ENCODE data around the gene PHLPP1. TPM values are rescaled to one million over a fixed set of nuclear protein-coding genes. Genes with fewer than 3 reads are reported as not detected.

The PHLPP1 gene
- total RNA-seq, 1 experiment from 2014 or later: 14.7 TPM

DNA sequence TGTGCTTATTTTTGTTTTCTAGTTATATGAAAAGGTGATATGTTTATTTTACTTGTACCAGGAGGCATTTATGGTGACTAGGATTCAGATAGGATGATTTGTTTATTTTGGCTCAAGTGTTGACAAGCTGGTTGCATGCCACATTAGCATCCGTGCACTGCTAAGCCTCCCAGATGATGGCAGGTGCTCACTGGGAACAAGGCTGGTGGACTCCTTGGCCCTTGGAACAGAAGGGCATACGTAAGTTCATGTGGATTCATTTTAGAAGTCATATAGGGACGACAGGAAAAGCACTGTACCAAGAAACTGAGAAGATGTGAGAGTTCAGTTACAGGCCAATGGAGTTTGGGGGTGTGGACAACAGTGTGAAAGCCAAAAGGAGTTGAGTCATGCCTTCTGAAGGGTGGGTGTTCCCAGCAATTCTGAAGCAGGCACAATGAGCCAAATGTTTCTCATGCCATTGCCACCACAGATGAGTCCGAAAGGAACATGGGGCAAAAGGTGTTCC, 166.2 kb downstream of the PHLPP1 start:
- H3K27ac ChIP-seq (ENCODE audit: low read depth, low read length): peak overlapping the region; percentile 37; the same call in 1 of the 2 replicates
- ChIA-PET RAD21 (ENCODE audit: low non-redundant PET in 1 of 2, low total read pairs in 2 of 2, uncharacterized antibody in 2 of 2, unreplicated experiment in 2 of 2) (no interaction called here), POLR2A (no interaction called here)

More for the DNA sequence above, 166.2 kb downstream of the PHLPP1 start:
- H3K79me2 ChIP-seq (ENCODE audit: insufficient read depth, low read length): no peaks in the 10 kb centered on the region
- peak overlapping the region; percentile 9 for H3K9ac ChIP-seq (ENCODE audit: low read length)
- DNase-seq (ENCODE audit: low read depth, low spot score) (peak; percentile 79), ATAC-seq (peak; percentile 94)
- CTCF ChIA-PET: interaction anchor here (1.6 kb wide), 1 partner anchor 243 kb away, joined by 3 read pairs; no protein-coding TSS in a partner anchor
- H3K36me3 ChIP-seq (ENCODE audit: control insufficient read depth in 1 of 2, insufficient read depth in 2 of 2, low read length in 2 of 2): no peaks in the 10 kb centered on the region
- H3K4me1 ChIP-seq (ENCODE audit: control insufficient read depth in 1 of 2, insufficient read depth in 2 of 2, low read length in 2 of 2): peaks cover 33 to 67% of the 10 kb centered on the region in 2 experiments
- TF ChIP-seq, protein P1, sequence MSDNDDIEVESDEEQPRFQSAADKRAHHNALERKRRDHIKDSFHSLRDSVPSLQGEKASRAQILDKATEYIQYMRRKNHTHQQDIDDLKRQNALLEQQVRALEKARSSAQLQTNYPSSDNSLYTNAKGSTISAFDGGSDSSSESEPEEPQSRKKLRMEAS (IDR thresholded peaks at IDR 0.05): peak; percentile 74
- TF ChIP-seq, protein P2, sequence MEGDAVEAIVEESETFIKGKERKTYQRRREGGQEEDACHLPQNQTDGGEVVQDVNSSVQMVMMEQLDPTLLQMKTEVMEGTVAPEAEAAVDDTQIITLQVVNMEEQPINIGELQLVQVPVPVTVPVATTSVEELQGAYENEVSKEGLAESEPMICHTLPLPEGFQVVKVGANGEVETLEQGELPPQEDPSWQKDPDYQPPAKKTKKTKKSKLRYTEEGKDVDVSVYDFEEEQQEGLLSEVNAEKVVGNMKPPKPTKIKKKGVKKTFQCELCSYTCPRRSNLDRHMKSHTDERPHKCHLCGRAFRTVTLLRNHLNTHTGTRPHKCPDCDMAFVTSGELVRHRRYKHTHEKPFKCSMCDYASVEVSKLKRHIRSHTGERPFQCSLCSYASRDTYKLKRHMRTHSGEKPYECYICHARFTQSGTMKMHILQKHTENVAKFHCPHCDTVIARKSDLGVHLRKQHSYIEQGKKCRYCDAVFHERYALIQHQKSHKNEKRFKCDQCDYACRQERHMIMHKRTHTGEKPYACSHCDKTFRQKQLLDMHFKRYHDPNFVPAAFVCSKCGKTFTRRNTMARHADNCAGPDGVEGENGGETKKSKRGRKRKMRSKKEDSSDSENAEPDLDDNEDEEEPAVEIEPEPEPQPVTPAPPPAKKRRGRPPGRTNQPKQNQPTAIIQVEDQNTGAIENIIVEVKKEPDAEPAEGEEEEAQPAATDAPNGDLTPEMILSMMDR (IDR thresholded peaks at IDR 0.05 in 2 of 3, conservative IDR thresholded peaks at IDR 0.05 in 1 of 3; ENCODE audit: borderline replicate concordance in 1 of 3, insufficient read depth in 1 of 3, low read depth in 2 of 3, low read length in 2 of 3): no peak
- TF ChIP-seq FOSL1 (IDR thresholded peaks at IDR 0.05; ENCODE audit: low read depth) (peak; percentile 57), ELF1 (IDR thresholded peaks at IDR 0.05; ENCODE audit: borderline replicate concordance, low read depth) (no peak), POLR2AphosphoS5 (IDR thresholded peaks at IDR 0.05; ENCODE audit: low read depth, low read length) (peak; percentile 39; the same call in 1 of the 2 replicates), CEBPB (IDR thresholded peaks at IDR 0.05; ENCODE audit: low read depth) (peak; percentile 57), JUND (IDR thresholded peaks at IDR 0.05) (peak; percentile 76), SIN3A (IDR thresholded peaks at IDR 0.05; ENCODE audit: low read depth) (peak; percentile 64; the same call in 1 of the 2 replicates), RAD21 (IDR thresholded peaks at IDR 0.05; ENCODE audit: low read depth) (0 out of 2 replicates have a peak, but pooled peaks have one; percentile 22), POLR2A (IDR thresholded peaks at IDR 0.05; ENCODE audit: borderline replicate concordance, extremely low read depth, insufficient read depth, insufficient read length) (no peak), CBX3 (IDR thresholded peaks at IDR 0.05; ENCODE audit: low read depth) (peak; percentile 77), EZH2phosphoT487 (IDR thresholded peaks at IDR 0.05; ENCODE audit: borderline replicate concordance) (no peak), SP1 (IDR thresholded peaks at IDR 0.05; ENCODE audit: low read depth) (peak; percentile 82), EZH2 (IDR thresholded peaks at IDR 0.05) (no peak)
- H3K4me2 ChIP-seq (ENCODE audit: low read length): peak overlapping the region; percentile 76
- no peaks in the 10 kb centered on the region for H3K27me3 ChIP-seq (ENCODE audit: insufficient read depth, low read length)
- H3K9me2 ChIP-seq (ENCODE audit: insufficient read depth): no peaks in the 10 kb centered on the region
- intact Hi-C loops (cut with micrococcal nuclease): no loop called here
- peak overlapping the region in 1 of 2 experiments; percentile 40; a peak in 2 of 4 replicates for H3K4me3 ChIP-seq (replicated peaks in 1 of 2; ENCODE audit: low read depth in 1 of 2, low read length in 2 of 2)
- no peaks in the 10 kb centered on the region for H3K9me3 ChIP-seq (ENCODE audit: control insufficient read depth in 1 of 2, insufficient read depth in 1 of 2, low read depth in 1 of 2, low read length in 2 of 2)
- no TSS peak for BruUV-seq (replicated peaks)
- no peak overlapping the region for H2AFZ ChIP-seq (ENCODE audit: low read depth, low read length, poor library complexity, severe bottlenecking)
- H4K20me1 ChIP-seq (ENCODE audit: insufficient read depth): no peaks in the 10 kb centered on the region

Measured in HCT116 (cell line).